Suprapubic skin (tissue), 4 donors: ENCODE measurements around the gene MRTO4.

Source experiments
- EP300 ChIP-seq: sonication (generic); formaldehyde crosslinking; IDR thresholded peaks from one replicate; pipeline ENCODE4 v1.6.1; 2017; ENCODE audit warnings: antibody characterized with exemption
- POLR2A ChIP-seq, 2 donors: fragments of 450-650 bp; IDR thresholded peaks; one replicate each; pipeline ENCODE4 v1.6.1; 2017; ENCODE audit warnings: antibody characterized with exemption in 2 of 2, mild to moderate bottlenecking in 2 of 2, moderate library complexity in 2 of 2
- POLR2AphosphoS5 ChIP-seq, 3 donors: sonication (generic); formaldehyde crosslinking; IDR thresholded peaks; one replicate each; pipeline ENCODE4 v1.6.1; 2017; ENCODE audit warnings: antibody characterized with exemption in 3 of 3
- TF ChIP-seq, protein P1 (sequence below), 2 donors: fragments of 200-600 bp in 1 of 2; fragments of 450-650 bp in 1 of 2; sonication (generic) in 1 of 2; IDR thresholded peaks; one replicate each; pipeline ENCODE4 v1.5.1; 2016 to 2019; ENCODE audit warnings: antibody characterized with exemption in 2 of 2, mild to moderate bottlenecking in 1 of 2, moderate library complexity in 1 of 2

- TF ChIP-seq, protein P1, sequence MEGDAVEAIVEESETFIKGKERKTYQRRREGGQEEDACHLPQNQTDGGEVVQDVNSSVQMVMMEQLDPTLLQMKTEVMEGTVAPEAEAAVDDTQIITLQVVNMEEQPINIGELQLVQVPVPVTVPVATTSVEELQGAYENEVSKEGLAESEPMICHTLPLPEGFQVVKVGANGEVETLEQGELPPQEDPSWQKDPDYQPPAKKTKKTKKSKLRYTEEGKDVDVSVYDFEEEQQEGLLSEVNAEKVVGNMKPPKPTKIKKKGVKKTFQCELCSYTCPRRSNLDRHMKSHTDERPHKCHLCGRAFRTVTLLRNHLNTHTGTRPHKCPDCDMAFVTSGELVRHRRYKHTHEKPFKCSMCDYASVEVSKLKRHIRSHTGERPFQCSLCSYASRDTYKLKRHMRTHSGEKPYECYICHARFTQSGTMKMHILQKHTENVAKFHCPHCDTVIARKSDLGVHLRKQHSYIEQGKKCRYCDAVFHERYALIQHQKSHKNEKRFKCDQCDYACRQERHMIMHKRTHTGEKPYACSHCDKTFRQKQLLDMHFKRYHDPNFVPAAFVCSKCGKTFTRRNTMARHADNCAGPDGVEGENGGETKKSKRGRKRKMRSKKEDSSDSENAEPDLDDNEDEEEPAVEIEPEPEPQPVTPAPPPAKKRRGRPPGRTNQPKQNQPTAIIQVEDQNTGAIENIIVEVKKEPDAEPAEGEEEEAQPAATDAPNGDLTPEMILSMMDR (IDR thresholded peaks at IDR 0.05) = no peak
- no peak for TF ChIP-seq POLR2AphosphoS5 (IDR thresholded peaks at IDR 0.05)
- TF ChIP-seq EP300 = no peak
- no peak for TF ChIP-seq POLR2A (IDR thresholded peaks at IDR 0.05)
Measured at GRCh38 chr1:19268445-19268844, 16.8 kb downstream of the MRTO4 start.
